Measurements from ENCODE around the gene TMEM69.
"Not testable (repeated sequence)": the region's sequence is repeated elsewhere in the genome, so short reads cannot be mapped to it uniquely, and the experiment has no call there.

The TMEM69 gene

GRCh38 chr1:45687754-45688740, at the start of gene TMEM69:
TSS of gene TMEM69 (plus strand) at chr1:45688181. CDS start at chr1:45691069, 2,888 bp downstream.
- DNase-seq = peak; percentile 60

- no peak for DNase-seq
Measured at GRCh38 chr1:45640293-45640692, 47.7 kb upstream of the TMEM69 start.

- no peak for DNase-seq
Measured at GRCh38 chr1:45643321-45643720, 44.7 kb upstream of the TMEM69 start.

- no peak for DNase-seq
Measured at GRCh38 chr1:45643978-45644377, 44.0 kb upstream of the TMEM69 start.

- no peak for DNase-seq
Measured at GRCh38 chr1:45644661-45645060, 43.3 kb upstream of the TMEM69 start.

- no peak for DNase-seq
Measured at GRCh38 chr1:45647248-45648021, 40.5 kb upstream of the TMEM69 start.

GRCh38 chr1:45654540-45655280, 33.3 kb upstream of the TMEM69 start:
- no peak for DNase-seq

GRCh38 chr1:45656573-45657226, 31.3 kb upstream of the TMEM69 start:
- no peak for DNase-seq

- no peak for DNase-seq
Measured at GRCh38 chr1:45658171-45658570, 29.8 kb upstream of the TMEM69 start.

- DNase-seq = no peak
Measured at GRCh38 chr1:45659222-45659621, 28.8 kb upstream of the TMEM69 start.

GRCh38 chr1:45660336-45660735, 27.6 kb upstream of the TMEM69 start:
- DNase-seq = no peak

- DNase-seq = no peak
Measured at GRCh38 chr1:45666836-45667235, 21.1 kb upstream of the TMEM69 start.

GRCh38 chr1:45667321-45668111, 20.5 kb upstream of the TMEM69 start:
- no peak for DNase-seq

GRCh38 chr1:45668526-45668925, 19.5 kb upstream of the TMEM69 start:
- no peak for DNase-seq

GRCh38 chr1:45669379-45669778, 18.6 kb upstream of the TMEM69 start:
- no peak for DNase-seq

GRCh38 chr1:45669859-45670655, 17.9 kb upstream of the TMEM69 start:
- no peak for DNase-seq

GRCh38 chr1:45673956-45674355, 14.0 kb upstream of the TMEM69 start:
- no peak for DNase-seq

- DNase-seq = no peak
Measured at GRCh38 chr1:45674478-45674877, 13.5 kb upstream of the TMEM69 start.

GRCh38 chr1:45676553-45676952, 11.4 kb upstream of the TMEM69 start:
- not testable (repeated sequence) for DNase-seq

- DNase-seq = no peak
Measured at GRCh38 chr1:45677751-45678245, 10.2 kb upstream of the TMEM69 start.

GRCh38 chr1:45678489-45678888, 9.5 kb upstream of the TMEM69 start:
- no peak for DNase-seq
